B cell (primary cell): Measurements from ENCODE around the gene IL10RA. TPM values are rescaled to one million over a fixed set of nuclear protein-coding genes. Genes with fewer than 3 reads are reported as not detected.

Experiments
- ATAC-seq: fragments of 200-7000 bp; cut with Tn5 transposase; one replicate; pipeline ENCODE4 v1.10.0; 2021; ENCODE audit warnings: low read depth, mild to moderate bottlenecking, moderate number of reproducible peaks, moderate library complexity
- CTCF ChIA-PET: fragments of 350-600 bp; sonication (Branson Sonifier 250); formaldehyde crosslinking; loops from one replicate; lab custom pipeline; 2021; ENCODE audit warnings: antibody characterized with exemption, inconsistent platforms; lab: Charles Lee
- POLR2A ChIA-PET: fragments of 350-600 bp; sonication (Branson Sonifier 250); formaldehyde crosslinking; loops from one replicate; lab custom pipeline; 2021; ENCODE audit warnings: antibody characterized with exemption; lab: Charles Lee
- DNase-seq: peaks from one replicate; pipeline ENCODE4 v3.0.0; 2013
- H2AFZ ChIP-seq: 2 replicates; pipeline ENCODE4 v1.6.1; 2012; ENCODE audit warnings: mild to moderate bottlenecking, low read depth, low read length; ENCODE audit not compliant: insufficient read depth, poor library complexity, severe bottlenecking
- H3K27ac ChIP-seq, 2 donors: 1 replicate in 1 of 2; 2 replicates in 1 of 2; pipeline ENCODE4 v1.5.1; 2012 to 2013; ENCODE audit warnings: low read length in 2 of 2, mild to moderate bottlenecking in 2 of 2, moderate library complexity in 1 of 2
- H3K27me3 ChIP-seq, 4 experiments: fragments of 200-600 bp in 1 of 4; sonication (generic) in 1 of 4; replicated peaks in 1 of 4; 1 replicate in 2 of 4; 2 replicates in 2 of 4; pipeline versions ENCODE4 v1.6.1 to v1.7.0; 2013 to 2016; ENCODE audit warnings: low read length in 3 of 4, mild to moderate bottlenecking in 2 of 4, mixed read lengths in 1 of 4, moderate library complexity in 1 of 4; ENCODE audit not compliant: insufficient read depth in 4 of 4, control insufficient read depth in 3 of 4; ENCODE audit errors: control extremely low read depth in 1 of 4
- H3K36me3 ChIP-seq, 2 experiments: replicated peaks in 1 of 2; 1 replicate in 1 of 2; 2 replicates in 1 of 2; pipeline versions ENCODE4 v1.6.1 to v1.7.1; 2013; ENCODE audit warnings: low read length in 1 of 2; ENCODE audit not compliant: insufficient read depth in 2 of 2, control insufficient read depth in 1 of 2; ENCODE audit errors: control extremely low read depth in 1 of 2, extremely low read depth in 1 of 2
- H3K4me1 ChIP-seq, 2 donors: fragments of 200-600 bp in 1 of 2; sonication (generic) in 1 of 2; 1 replicate in 1 of 2; 2 replicates in 1 of 2; pipeline versions ENCODE4 v1.5.1 to v1.6.1; 2013 to 2017; ENCODE audit warnings: low read length in 2 of 2; ENCODE audit not compliant: control insufficient read depth in 2 of 2, insufficient read depth in 2 of 2
- H3K4me2 ChIP-seq: replicated peaks from 2 replicates; pipeline ENCODE3; 2012; ENCODE audit warnings: mild to moderate bottlenecking, low read depth, low read length; ENCODE audit not compliant: poor library complexity, severe bottlenecking
- H3K4me3 ChIP-seq, 5 experiments: fragments of 200-600 bp in 1 of 5; sonication (generic) in 1 of 5; 1 replicate in 3 of 5; 2 replicates in 2 of 5; pipeline versions ENCODE4 v1.5.1 to v1.7.0; 2011 to 2016; ENCODE audit warnings: low read length in 4 of 5, mild to moderate bottlenecking in 4 of 5, low read depth in 2 of 5, control low read depth in 1 of 5, moderate library complexity in 1 of 5; ENCODE audit not compliant: insufficient read depth in 1 of 5; ENCODE audit errors: control extremely low read depth in 1 of 5, extremely low read depth in 1 of 5
- H3K79me2 ChIP-seq: fragments of 200-600 bp; sonication (generic); one replicate; pipeline ENCODE4 v1.6.0; 2016; ENCODE audit warnings: low read length; ENCODE audit not compliant: control insufficient read depth, insufficient read depth
- H3K9ac ChIP-seq: fragments of 200-600 bp; sonication (generic); 2 replicates; pipeline ENCODE4 v1.6.1; 2017; ENCODE audit warnings: mild to moderate bottlenecking, low read length, moderate library complexity
- H3K9me3 ChIP-seq, 3 donors: one replicate each; pipeline versions ENCODE4 v1.6.1 to v1.7.1; 2013; ENCODE audit warnings: low read length in 2 of 3; ENCODE audit not compliant: control insufficient read depth in 2 of 3, insufficient read depth in 1 of 3; ENCODE audit errors: control extremely low read depth in 1 of 3
- H4K20me1 ChIP-seq: 2 replicates; pipeline ENCODE4 v1.6.0; 2012; ENCODE audit warnings: mild to moderate bottlenecking, low read length; ENCODE audit not compliant: insufficient read depth, control insufficient read depth, poor library complexity, severe bottlenecking
- H3K27ac Mint-ChIP-seq: one replicate; pipeline ENCODE4 v1.8.0; 2021; ENCODE audit warnings: mixed read lengths
- H3K27me3 Mint-ChIP-seq: one replicate; pipeline ENCODE4 v1.8.0; 2021; ENCODE audit warnings: mixed read lengths
- H3K4me1 Mint-ChIP-seq: one replicate; pipeline ENCODE4 v1.8.0; 2021; ENCODE audit warnings: mixed read lengths
- H3K4me3 Mint-ChIP-seq: one replicate; pipeline ENCODE4 v1.8.0; 2021; ENCODE audit warnings: mixed read lengths
- H3K9me3 Mint-ChIP-seq: one replicate; pipeline ENCODE4 v1.8.0; 2022; ENCODE audit warnings: mixed read lengths; ENCODE audit not compliant: insufficient read depth
- CTCF ChIP-seq: fragments of 200-600 bp; IDR thresholded peaks from one replicate; pipeline ENCODE4 v1.8.0; 2022; ENCODE audit warnings: antibody characterized with exemption, mild to moderate bottlenecking
- EZH2 ChIP-seq: IDR thresholded peaks from 2 replicates; pipeline ENCODE4 v1.6.1; 2012; ENCODE audit warnings: borderline replicate concordance, low read depth, mild to moderate bottlenecking, moderate library complexity, low read length; ENCODE audit not compliant: insufficient read depth, poor library complexity, severe bottlenecking
- WGBS: methylation state at CpG from one replicate; pipeline ENCODE4 v1.1.5; 2013; ENCODE audit warnings: missing lambda C conversion rate; ENCODE audit not compliant: insufficient coverage; 5-methylcytosine and 5-hydroxymethylcytosine counted together
- intact Hi-C: fragments of 100-400 bp; cut with micrococcal nuclease; formaldehyde crosslinking; loops from one replicate; pipeline ENCODE4 v1.10.0; 2022
- polyA plus RNA-seq: library from polyadenylated mRNA; depleted of rRNA; stranded (reverse); fragments of >200 nt; gene quantifications from 2 replicates; pipeline ENCODE4 v1.2.3, GENCODE V29; 2012
- total RNA-seq, 2 donors: library from RNA; stranded (reverse); fragments of 120-200 nt in 1 of 2; gene quantifications; 1 replicate in 1 of 2; 2 replicates in 1 of 2; pipeline versions ENCODE4 v1.2.3 to v1.2.4, GENCODE V29; 2013 to 2022

Gene IL10RA
- total and polyA plus RNA-seq, 2 donors (not counting 1 experiment from before 2014, with no cell fraction given): 73.3 to 417 TPM

- Histone ChIP-seq H3K9ac (no peak overlapping the region), H3K4me2 (no peak overlapping the region), H3K27me3 (no peaks in the 10 kb centered on the region), H3K4me3 (no peak overlapping the region), H3K27ac (no peak overlapping the region), H3K4me1 (peaks cover 20 to 38% of the 10 kb centered on the region in 2 donors), H3K79me2 (peaks cover 3% of the 10 kb centered on the region), H3K9me3 (peaks cover 0 to 4% (median 0%) of the 10 kb centered on the region in 3 donors), H4K20me1 (no peaks in the 10 kb centered on the region), H3K36me3 (peaks cover 0 to 2% of the 10 kb centered on the region in 2 experiments), H2AFZ (no peak overlapping the region)
- H3K4me3 Mint-ChIP-seq: peak overlapping the region; percentile 18
- H3K9me3 Mint-ChIP-seq: no peaks in the 10 kb centered on the region
- TF ChIP-seq EZH2 (no peak), CTCF (no peak)
- POLR2A ChIA-PET: no interaction called here
- H3K4me1 Mint-ChIP-seq: peaks cover 51% of the 10 kb centered on the region
- CTCF ChIA-PET: interaction anchor here (0.8 to 8.1 kb wide), 2 partner anchors 21 to 165 kb away, joined by 3 to 60 read pairs; no protein-coding TSS in a partner anchor
- DNase-seq (no peak), ATAC-seq (no peak)
- intact Hi-C loops: loop anchor here (2.0 to 5.0 kb wide), 2 partner anchors 14 to 34 kb away; partner anchors contain the start of gene IL10RA
- peak overlapping the region; percentile 2 for H3K27ac Mint-ChIP-seq
- H3K27me3 Mint-ChIP-seq: no peaks in the 10 kb centered on the region
- 96% methylated on average over 5 of the region's 9 CpGs for WGBS
These were observed 13.3 kb upstream of the IL10RA start for GRCh38 chr11:117972629-117973502.

- H4K20me1 ChIP-seq: no peaks in the 10 kb centered on the region
- WGBS: 100% methylated on average over 1 of the region's 4 CpGs
- no peak for ATAC-seq
- H3K9ac ChIP-seq: no peak overlapping the region
- H3K4me1 Mint-ChIP-seq: peaks cover 54% of the 10 kb centered on the region
- peak overlapping the region; percentile 2 for H3K27ac Mint-ChIP-seq
- intact Hi-C loops: loop anchor here (2.0 to 5.0 kb wide), 2 partner anchors 13 to 34 kb away; partner anchors contain the start of gene IL10RA
- ChIA-PET POLR2A (no interaction called here), CTCF (interaction anchor here (0.8 to 8.1 kb wide), 2 partner anchors 22 to 166 kb away, joined by 3 to 60 read pairs; no protein-coding TSS in a partner anchor)
- no peak overlapping the region for H3K4me2 ChIP-seq
- H3K4me3 Mint-ChIP-seq: peak overlapping the region; percentile 18
- DNase-seq: no peak
- no peaks in the 10 kb centered on the region for H3K27me3 ChIP-seq
- H2AFZ ChIP-seq: no peak overlapping the region
- H3K4me3 ChIP-seq: no peak overlapping the region
- H3K79me2 ChIP-seq: peaks cover 3% of the 10 kb centered on the region
- H3K9me3 Mint-ChIP-seq: no peaks in the 10 kb centered on the region
- peaks cover 0 to 2% of the 10 kb centered on the region in 2 experiments for H3K36me3 ChIP-seq
- TF ChIP-seq CTCF (no peak), EZH2 (no peak)
- H3K27me3 Mint-ChIP-seq: no peaks in the 10 kb centered on the region
- H3K27ac ChIP-seq: no peak overlapping the region
- H3K4me1 ChIP-seq: peaks cover 20 to 38% of the 10 kb centered on the region in 2 donors
- H3K9me3 ChIP-seq: peaks cover 0 to 6% (median 0%) of the 10 kb centered on the region in 3 donors
These were observed 12.7 kb upstream of the IL10RA start for GRCh38 chr11:117973503-117973860.
